H1 (cell line): ENCODE measurements around the gene ME3. TPM values are rescaled to one million over a fixed set of nuclear protein-coding genes. Genes with fewer than 3 reads are reported as not detected.

Source experiments
- CTCF ChIA-PET: fragments of 300-600 bp; sonication (Branson Sonifier 250); formaldehyde crosslinking; loops from one replicate; lab custom pipeline; 2021; ENCODE audit not compliant: partially characterized antibody; lab: Charles Lee
- POLR2A ChIA-PET: fragments of 300-600 bp; sonication (Branson Sonifier 250); formaldehyde crosslinking; loops from one replicate; lab custom pipeline; 2021; ENCODE audit warnings: inconsistent platforms; ENCODE audit not compliant: partially characterized antibody; lab: Charles Lee
- DNase-seq, 2 experiments: peaks; one replicate each; pipeline versions ENCODE4 v3.0.0 to v3.0.0-alpha.2; 2010 to 2022; ENCODE audit warnings: low spot score in 2 of 2, low read depth in 1 of 2, mixed read lengths in 1 of 2
- FAIRE-seq: peaks from 2 replicates; lab custom pipeline; 2011; peaks lifted over from hg19 to GRCh38; lab: Jason Lieb, UNC
- H2AFZ ChIP-seq: 2 replicates; pipeline ENCODE4 v1.8.1; 2012; ENCODE audit warnings: low read length, inconsistent platforms
- H2AK5ac ChIP-seq: 2 replicates; pipeline ENCODE4 v1.6.1; 2013; ENCODE audit warnings: low read depth, low read length
- H2BK120ac ChIP-seq: replicated peaks from 2 replicates; pipeline ENCODE3; 2013; ENCODE audit warnings: low read depth, low read length, inconsistent platforms
- H2BK12ac ChIP-seq: 2 replicates; pipeline ENCODE4 v1.6.1; 2013; ENCODE audit warnings: low read depth, low read length
- H2BK15ac ChIP-seq: 2 replicates; pipeline ENCODE4 v1.6.1; 2013; ENCODE audit warnings: low read length
- H2BK20ac ChIP-seq: 2 replicates; pipeline ENCODE4 v1.6.1; 2013; ENCODE audit warnings: low read length
- H2BK5ac ChIP-seq: 2 replicates; pipeline ENCODE4 v1.6.1; 2013; ENCODE audit warnings: low read depth, low read length
- H3K14ac ChIP-seq: 2 replicates; pipeline ENCODE4 v1.6.1; 2013; ENCODE audit warnings: inconsistent platforms; ENCODE audit not compliant: insufficient read length
- H3K18ac ChIP-seq: 2 replicates; pipeline ENCODE4 v1.6.1; 2013; ENCODE audit warnings: low read length; ENCODE audit errors: extremely low read depth
- H3K23ac ChIP-seq: 2 replicates; pipeline ENCODE4 v1.6.1; 2013; ENCODE audit warnings: inconsistent platforms; ENCODE audit not compliant: insufficient read length
- H3K23me2 ChIP-seq: 2 replicates; pipeline ENCODE4 v1.6.1; 2013; ENCODE audit warnings: low read depth, low read length
- H3K27ac ChIP-seq: 2 replicates; pipeline ENCODE4 v1.6.1; 2011; ENCODE audit warnings: low read depth, low read length, inconsistent platforms
- H3K27me3 ChIP-seq, 4 experiments: replicated peaks in 1 of 4; 1 replicate in 1 of 4; 2 replicates in 3 of 4; pipeline versions ENCODE4 v1.6.1 to v1.8.1; 2011 to 2013; ENCODE audit warnings: low read length in 3 of 4, mild to moderate bottlenecking in 3 of 4, inconsistent platforms in 2 of 4, mixed read lengths in 2 of 4, moderate library complexity in 1 of 4; ENCODE audit not compliant: control insufficient read depth in 3 of 4, insufficient read depth in 3 of 4; ENCODE audit errors: extremely low read depth in 1 of 4
- H3K36me3 ChIP-seq, 4 experiments: 2 replicates each; pipeline versions ENCODE4 v1.6.1 to v1.8.1; 2011 to 2013; ENCODE audit warnings: mild to moderate bottlenecking in 4 of 4, low read length in 3 of 4, moderate library complexity in 2 of 4, control low read depth in 1 of 4, inconsistent platforms in 1 of 4; ENCODE audit not compliant: insufficient read depth in 4 of 4, control insufficient read depth in 2 of 4
- H3K4ac ChIP-seq: replicated peaks from 2 replicates; pipeline ENCODE3; 2013; ENCODE audit warnings: low read length, low read depth, mixed read lengths, inconsistent platforms; ENCODE audit not compliant: insufficient read length
- H3K4me1 ChIP-seq, 4 experiments: replicated peaks in 1 of 4; 1 replicate in 1 of 4; 2 replicates in 3 of 4; pipeline versions ENCODE4 v1.6.1 to v1.8.1; 2011 to 2013; ENCODE audit warnings: low read length in 3 of 4, inconsistent platforms in 2 of 4, mixed read lengths in 1 of 4; ENCODE audit not compliant: insufficient read depth in 4 of 4, control insufficient read depth in 3 of 4
- H3K4me2 ChIP-seq, 2 experiments: 2 replicates each; pipeline versions ENCODE4 v1.6.1 to v1.8.1; 2011 to 2013; ENCODE audit warnings: low read depth in 2 of 2, low read length in 2 of 2, control low read depth in 1 of 2, inconsistent platforms in 1 of 2, mild to moderate bottlenecking in 1 of 2; ENCODE audit not compliant: insufficient read depth in 1 of 2
- H3K4me3 ChIP-seq, 4 experiments: fragments of 200-600, 300-600 bp in 1 of 4; sonication (generic), shearing (Covaris generic), sonication (Bioruptor Twin) in 1 of 4; 2 replicates each; pipeline versions ENCODE4 v1.5.1 to v1.8.1; 2011 to 2016; ENCODE audit warnings: low read length in 4 of 4, low read depth in 3 of 4, control low read depth in 2 of 4, inconsistent platforms in 2 of 4, mild to moderate bottlenecking in 2 of 4, mixed read lengths in 1 of 4, moderate library complexity in 1 of 4; ENCODE audit not compliant: insufficient read depth in 2 of 4; ENCODE audit errors: extremely low read depth in 1 of 4
- H3K56ac ChIP-seq: replicated peaks from 2 replicates; pipeline ENCODE3; 2013; ENCODE audit warnings: low read depth, mild to moderate bottlenecking, mixed read lengths, low read length, inconsistent platforms; ENCODE audit not compliant: insufficient read length
- H3K79me1 ChIP-seq: 2 replicates; pipeline ENCODE4 v1.6.1; 2013; ENCODE audit warnings: low read depth, low read length, control low read depth
- H3K79me2 ChIP-seq, 2 experiments: 2 replicates each; pipeline versions ENCODE4 v1.6.1 to v1.8.1; 2012 to 2013; ENCODE audit warnings: low read length in 2 of 2, mild to moderate bottlenecking in 2 of 2, inconsistent platforms in 1 of 2; ENCODE audit not compliant: insufficient read depth in 2 of 2, control insufficient read depth in 1 of 2
- H3K9ac ChIP-seq, 4 experiments: replicated peaks in 1 of 4; 1 replicate in 1 of 4; 2 replicates in 3 of 4; pipeline versions ENCODE4 v1.6.1 to v1.8.1; 2011 to 2013; ENCODE audit warnings: low read depth in 3 of 4, low read length in 3 of 4, control low read depth in 2 of 4, mild to moderate bottlenecking in 2 of 4, moderate library complexity in 2 of 4, inconsistent platforms in 1 of 4; ENCODE audit errors: extremely low read depth in 1 of 4
- H3K9me3 ChIP-seq, 2 experiments: 2 replicates each; pipeline versions ENCODE4 v1.6.1 to v1.8.1; 2012 to 2013; ENCODE audit warnings: mild to moderate bottlenecking in 2 of 2, moderate library complexity in 2 of 2, control low read depth in 1 of 2, inconsistent platforms in 1 of 2, low read depth in 1 of 2, low read length in 1 of 2, mixed read lengths in 1 of 2; ENCODE audit not compliant: insufficient read depth in 2 of 2
- H4K20me1 ChIP-seq, 2 experiments: replicated peaks in 1 of 2; 2 replicates each; pipeline versions ENCODE3 to v1.8.1; 2011 to 2013; ENCODE audit warnings: inconsistent platforms in 2 of 2, low read length in 2 of 2, mild to moderate bottlenecking in 1 of 2; ENCODE audit not compliant: insufficient read depth in 2 of 2, control insufficient read depth in 1 of 2
- H4K5ac ChIP-seq: 2 replicates; pipeline ENCODE4 v1.6.1; 2013; ENCODE audit warnings: low read length, low read depth, mixed read lengths, inconsistent platforms; ENCODE audit not compliant: insufficient read length
- H4K8ac ChIP-seq: 2 replicates; pipeline ENCODE4 v1.8.0; 2013; ENCODE audit warnings: mild to moderate bottlenecking, moderate library complexity, low read length, inconsistent platforms; ENCODE audit not compliant: insufficient read depth; ENCODE audit errors: extremely low read depth
- H4K91ac ChIP-seq: replicated peaks from 2 replicates; pipeline ENCODE3; 2013; ENCODE audit warnings: low read length, mixed read lengths, inconsistent platforms; ENCODE audit not compliant: insufficient read length
- CBX8 ChIP-seq: fragments of 300-800, 300-1000 bp; sonication (generic); IDR thresholded peaks from 2 replicates; pipeline ENCODE4 v1.7.1; 2016; ENCODE audit warnings: low read depth, low read length, borderline replicate concordance
- JUN ChIP-seq: IDR thresholded peaks from 2 replicates; pipeline ENCODE4 v1.6.1; 2011; ENCODE audit warnings: low read depth, mild to moderate bottlenecking, improper control_type of control experiment, low read length
- WGBS, 2 experiments: shearing (Covaris generic) in 1 of 2; methylation state at CpG; one replicate each; pipeline versions ENCODE4 v1.1.6 to v1.1.7; 2013 to 2015; ENCODE audit warnings: low lambda C conversion rate in 2 of 2, mixed read lengths in 2 of 2, inconsistent platforms in 1 of 2, low coverage in 1 of 2, missing lambda C conversion rate in 1 of 2; ENCODE audit not compliant: insufficient replicate concordance in 2 of 2, insufficient coverage in 1 of 2, insufficient read length in 1 of 2; ENCODE audit errors: extremely low coverage in 1 of 2, missing lambda C conversion rate in 1 of 2; 5-methylcytosine and 5-hydroxymethylcytosine counted together
- polyA plus RNA-seq, 7 experiments: library from polyadenylated mRNA; depleted of rRNA in 3 of 7; stranded (reverse) in 5 of 7; unstranded in 2 of 7; fragments of >200 nt in 5 of 7; fragments of 200-250 nt in 2 of 7; gene quantifications; 1 replicate in 5 of 7; 2 replicates in 1 of 7; 4 replicates in 1 of 7; pipeline versions ENCODE4 v1.2.1 to v1.2.3, GENCODE V29; 2011 to 2013; ENCODE audit warnings: missing spikeins in 2 of 7, mixed read lengths in 2 of 7
- total RNA-seq: library from RNA; stranded (reverse); fragmentation: NEBNext Ultra II Directional; extraction: Animal tissue kit (Norgen Biotek cat#: 25700); gene quantifications from 2 replicates; pipeline ENCODE4 v1.2.1, GENCODE V29; 2021

Gene ME3
- total and polyA plus RNA-seq, 2 of the 8 experiments (the other 6 are each of a cell fraction or from before 2014, with no cell fraction given), result 1.5 to 2.8 TPM

DNA sequence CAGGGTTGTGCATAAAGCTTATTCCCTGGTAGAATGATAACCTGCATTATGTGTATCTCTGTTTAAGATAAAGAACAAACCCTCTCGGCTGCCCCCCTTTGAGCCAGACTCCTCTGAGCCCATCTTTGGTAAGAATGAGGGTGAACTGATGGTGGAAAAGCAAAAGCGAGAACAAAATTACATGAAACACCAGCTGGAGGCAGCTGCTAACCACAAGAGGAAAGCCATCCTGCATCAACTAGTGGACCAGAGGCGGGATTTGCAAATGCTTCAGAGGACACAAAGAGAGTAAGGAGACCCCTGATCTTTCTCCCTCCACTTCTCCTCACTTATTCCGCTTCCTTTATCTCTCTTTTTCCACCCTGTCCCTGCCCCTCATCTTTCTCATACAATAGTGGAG lies 257.4 kb downstream of the ME3 start:
- Histone ChIP-seq H3K14ac (no peak overlapping the region), H2BK5ac (no peak overlapping the region), H3K4ac (no peak overlapping the region), H3K4me1 (no peaks in the 10 kb centered on the region), H3K9me3 (no peaks in the 10 kb centered on the region), H2BK20ac (no peak overlapping the region), H3K18ac (no peak overlapping the region), H2AFZ (no peak overlapping the region), H2BK12ac (no peak overlapping the region), H2BK120ac (no peak overlapping the region), H4K8ac (no peak overlapping the region), H3K9ac (no peak overlapping the region), H4K91ac (no peak overlapping the region), H4K20me1 (no peaks in the 10 kb centered on the region), H3K4me2 (no peak overlapping the region), H3K36me3 (no peaks in the 10 kb centered on the region), H3K4me3 (no peak overlapping the region), H2AK5ac (no peak overlapping the region), H2BK15ac (no peak overlapping the region), H3K79me1 (no peaks in the 10 kb centered on the region), H3K27me3 (no peaks in the 10 kb centered on the region), H3K56ac (no peak overlapping the region), H3K23me2 (no peaks in the 10 kb centered on the region), H3K79me2 (no peaks in the 10 kb centered on the region), H3K27ac (no peak overlapping the region), H3K23ac (no peak overlapping the region), H4K5ac (no peak overlapping the region)
- TF ChIP-seq CBX8 (no peak), JUN (no peak)
- DNase-seq (no peak), FAIRE-seq (no peak)
- POLR2A ChIA-PET, result no interaction called here
- CTCF ChIA-PET, result interaction anchor here (1.0 to 2.3 kb wide), 5 partner anchors 20 to 157 kb away, joined by 3 to 9 read pairs (median 4); no protein-coding TSS in a partner anchor
- WGBS, 2 experiments, result 86% methylated on average over 4 of the region's 4 CpGs; no CpG with 5 or more reads in 1 of the 2 experiments
